Mucosa of stomach (tissue), 1 donor: ENCODE data around the gene KCNJ6.
"Not testable (repeated sequence)": the region's sequence is repeated elsewhere in the genome, so short reads cannot be mapped to it uniquely, and the experiment has no call there.

ENCODE experiments used
- H3K27me3 ChIP-seq: one replicate; pipeline ENCODE4 v1.7.0; 2013; ENCODE audit warnings: mild to moderate bottlenecking, low read length; ENCODE audit not compliant: control insufficient read depth, insufficient read depth
- H3K36me3 ChIP-seq: one replicate; pipeline ENCODE4 v1.7.0; 2013; ENCODE audit warnings: low read length; ENCODE audit not compliant: control insufficient read depth, insufficient read depth
- H3K4me1 ChIP-seq: one replicate; pipeline ENCODE4 v1.7.0; 2013; ENCODE audit warnings: mild to moderate bottlenecking, low read length; ENCODE audit not compliant: control insufficient read depth, insufficient read depth
- H3K4me3 ChIP-seq: one replicate; pipeline ENCODE4 v1.7.0; 2013; ENCODE audit warnings: low read length
- H3K9ac ChIP-seq: one replicate; pipeline ENCODE4 v1.7.0; 2013; ENCODE audit warnings: mild to moderate bottlenecking, low read length, moderate library complexity
- H3K9me3 ChIP-seq: one replicate; pipeline ENCODE4 v1.7.0; 2013; ENCODE audit warnings: mild to moderate bottlenecking, low read length, moderate library complexity; ENCODE audit not compliant: control insufficient read depth
- donor health status: Pancreatic carcinoma.

The KCNJ6 gene

GRCh38 chr21:37671381-37671780 is 244.9 kb downstream of the KCNJ6 start:
- peaks cover 3% of the 10 kb centered on the region for H3K27me3 ChIP-seq
- H3K36me3 ChIP-seq = no peaks in the 10 kb centered on the region
- no peak overlapping the region for H3K4me3 ChIP-seq
- no peak overlapping the region for H3K9ac ChIP-seq
- no peaks in the 10 kb centered on the region for H3K9me3 ChIP-seq
- H3K4me1 ChIP-seq = peaks cover 6% of the 10 kb centered on the region

- Histone ChIP-seq H3K4me3 (no peak overlapping the region), H3K36me3 (no peaks in the 10 kb centered on the region), H3K9me3 (no peaks in the 10 kb centered on the region), H3K4me1 (peaks cover 6% of the 10 kb centered on the region), H3K27me3 (peaks cover 3% of the 10 kb centered on the region), H3K9ac (no peak overlapping the region)
Measured at GRCh38 chr21:37670883-37671282, 245.4 kb downstream of the KCNJ6 start.

GRCh38 chr21:37669249-37669648 is 247.0 kb downstream of the KCNJ6 start:
- Histone ChIP-seq H3K9me3 (no peaks in the 10 kb centered on the region), H3K4me3 (no peak overlapping the region), H3K36me3 (no peaks in the 10 kb centered on the region), H3K4me1 (no peaks in the 10 kb centered on the region), H3K9ac (no peak overlapping the region), H3K27me3 (no peaks in the 10 kb centered on the region)

GRCh38 chr21:37668462-37669239 is 247.6 kb downstream of the KCNJ6 start:
- Histone ChIP-seq H3K4me1 (no peaks in the 10 kb centered on the region), H3K9ac (no peak overlapping the region), H3K9me3 (no peaks in the 10 kb centered on the region), H3K4me3 (no peak overlapping the region), H3K36me3 (no peaks in the 10 kb centered on the region), H3K27me3 (no peaks in the 10 kb centered on the region)

- no peaks in the 10 kb centered on the region for H3K9me3 ChIP-seq
- H3K4me3 ChIP-seq = no peak overlapping the region
- no peaks in the 10 kb centered on the region for H3K4me1 ChIP-seq
- no peaks in the 10 kb centered on the region for H3K27me3 ChIP-seq
- H3K36me3 ChIP-seq = no peaks in the 10 kb centered on the region
- H3K9ac ChIP-seq = no peak overlapping the region
Measured at GRCh38 chr21:37667380-37667779, 248.9 kb downstream of the KCNJ6 start.

DNA sequence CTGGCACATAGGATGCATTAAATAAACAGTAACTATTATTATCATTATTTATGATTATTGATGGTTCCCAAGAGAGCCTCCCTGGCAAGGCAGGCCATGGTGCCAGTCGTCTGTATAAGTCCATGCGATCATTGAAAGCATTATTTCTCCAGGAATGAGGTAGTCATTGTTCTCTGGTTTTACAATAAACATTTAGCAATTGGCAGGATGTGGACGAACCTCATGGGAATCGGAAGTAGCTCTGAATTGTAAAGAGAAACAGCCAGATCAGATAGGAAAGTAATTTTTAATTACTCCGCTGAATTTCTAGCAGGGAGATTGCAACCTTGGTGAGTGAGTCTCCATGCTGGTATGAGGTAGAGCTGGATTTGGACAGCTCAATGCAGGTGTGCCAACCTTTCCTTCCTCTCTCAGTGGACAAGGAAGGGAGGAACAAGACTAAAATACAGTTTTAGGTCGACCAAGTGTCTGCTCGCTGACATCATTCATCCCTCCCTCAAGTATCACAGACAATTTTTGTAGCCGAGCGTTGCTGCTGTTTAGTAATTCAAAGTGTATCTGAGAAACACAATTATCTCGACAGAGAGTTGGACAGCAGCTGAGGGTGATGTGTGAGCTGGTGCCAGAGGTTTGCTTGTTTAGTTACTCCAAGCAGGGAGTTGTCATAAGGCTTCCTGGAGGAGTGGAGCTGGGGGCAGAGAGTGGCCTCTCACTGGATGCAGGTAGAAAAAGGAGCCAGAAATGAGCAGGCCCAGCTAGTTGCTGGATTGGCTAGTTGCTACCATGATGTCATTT is 250.8 kb downstream of the KCNJ6 start:
- no peak overlapping the region for H3K4me3 ChIP-seq
- no peak overlapping the region for H3K9ac ChIP-seq
- no peaks in the 10 kb centered on the region for H3K4me1 ChIP-seq
- H3K27me3 ChIP-seq = no peaks in the 10 kb centered on the region
- H3K36me3 ChIP-seq = no peaks in the 10 kb centered on the region
- H3K9me3 ChIP-seq = no peaks in the 10 kb centered on the region

DNA sequence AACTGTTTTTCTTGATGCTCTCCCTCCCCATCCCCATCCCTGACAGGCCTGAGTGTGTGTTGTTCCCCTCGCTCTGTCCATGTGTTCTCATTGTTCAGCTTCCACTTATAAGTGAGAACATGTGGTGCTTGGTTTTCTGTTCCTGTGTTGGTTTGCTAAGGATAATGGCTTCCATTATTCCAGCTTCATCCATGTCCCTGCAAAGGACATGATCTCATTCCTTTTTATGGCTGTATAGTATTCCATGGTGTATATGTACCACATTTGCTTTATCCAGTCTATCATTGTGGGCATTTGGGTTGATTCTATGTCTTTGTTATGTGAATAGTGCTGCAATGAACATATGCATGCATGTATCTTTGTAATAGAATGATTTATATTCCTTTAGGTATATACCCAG is 254.0 kb downstream of the KCNJ6 start:
- H3K27me3 ChIP-seq, H3K4me3 ChIP-seq, H3K9ac ChIP-seq, H3K9me3 ChIP-seq, H3K36me3 ChIP-seq: not testable (repeated sequence)
- peaks cover 23% of the 10 kb centered on the region for H3K4me1 ChIP-seq

GRCh38 chr21:37660709-37661108 is 255.5 kb downstream of the KCNJ6 start:
- no peaks in the 10 kb centered on the region for H3K27me3 ChIP-seq
- no peak overlapping the region for H3K4me3 ChIP-seq
- peaks cover 23% of the 10 kb centered on the region for H3K4me1 ChIP-seq
- H3K9me3 ChIP-seq = no peaks in the 10 kb centered on the region
- H3K36me3 ChIP-seq = no peaks in the 10 kb centered on the region
- no peak overlapping the region for H3K9ac ChIP-seq

- no peaks in the 10 kb centered on the region for H3K27me3 ChIP-seq
- no peak overlapping the region for H3K9ac ChIP-seq
- H3K9me3 ChIP-seq = no peaks in the 10 kb centered on the region
- H3K4me3 ChIP-seq = no peak overlapping the region
- peaks cover 23% of the 10 kb centered on the region for H3K4me1 ChIP-seq
- H3K36me3 ChIP-seq = no peaks in the 10 kb centered on the region
Measured at GRCh38 chr21:37659874-37660273, 256.4 kb downstream of the KCNJ6 start.

GRCh38 chr21:37658817-37659458 is 257.3 kb downstream of the KCNJ6 start:
- H3K9ac ChIP-seq = no peak overlapping the region
- H3K9me3 ChIP-seq = no peaks in the 10 kb centered on the region
- H3K4me1 ChIP-seq = peaks cover 23% of the 10 kb centered on the region
- H3K36me3 ChIP-seq = no peaks in the 10 kb centered on the region
- H3K27me3 ChIP-seq = no peaks in the 10 kb centered on the region
- no peak overlapping the region for H3K4me3 ChIP-seq

- H3K4me1 ChIP-seq = peaks cover 23% of the 10 kb centered on the region
- H3K9ac ChIP-seq = no peak overlapping the region
- H3K4me3 ChIP-seq = no peak overlapping the region
- H3K27me3 ChIP-seq = no peaks in the 10 kb centered on the region
- no peaks in the 10 kb centered on the region for H3K9me3 ChIP-seq
- H3K36me3 ChIP-seq = no peaks in the 10 kb centered on the region
Measured at GRCh38 chr21:37658121-37658816, 258.0 kb downstream of the KCNJ6 start.
